ENCODE data around the gene POMT1. TPM values are rescaled to one million over a fixed set of nuclear protein-coding genes. Genes with fewer than 3 reads are reported as not detected.

POMT1 gene
- total and polyA plus RNA-seq, 2 of the 8 experiments (the other 6 are each of a cell fraction or from before 2014, with no cell fraction given): 22.3 to 33.2 TPM

DNA sequence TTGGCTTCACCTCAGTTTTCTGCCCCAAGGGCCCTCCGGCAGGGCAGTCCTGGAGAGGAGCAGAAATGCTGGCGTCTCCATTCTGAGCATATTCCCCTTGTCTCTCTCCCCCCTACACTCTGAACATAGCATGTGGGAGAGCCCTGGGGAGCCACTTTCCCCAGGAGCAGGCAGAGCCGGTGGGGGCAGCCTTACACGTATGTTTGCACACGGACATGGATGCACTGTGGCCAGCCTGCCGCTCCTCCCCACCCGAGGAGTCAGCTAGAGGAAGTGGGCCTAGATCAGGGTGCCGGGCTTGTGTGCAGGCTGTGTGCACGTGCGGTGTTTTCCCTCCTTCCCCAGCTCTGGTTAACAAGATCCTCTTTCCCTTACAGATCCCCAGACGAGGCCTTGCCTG is 25.4 kb upstream of the POMT1 start:
- H3K14ac ChIP-seq (ENCODE audit: insufficient read length): no peak overlapping the region
- no peak overlapping the region for H3K4ac ChIP-seq (replicated peaks; ENCODE audit: insufficient read length, low read depth, low read length)
- no peak overlapping the region for H2AFZ ChIP-seq (ENCODE audit: low read length)
- H2BK12ac ChIP-seq (ENCODE audit: low read depth, low read length): no peak overlapping the region
- DNase-seq (ENCODE audit: low read depth in 1 of 2, low spot score in 2 of 2): no peak
- no peak for FAIRE-seq
- H4K5ac ChIP-seq (ENCODE audit: insufficient read length, low read depth, low read length): no peak overlapping the region
- no peak overlapping the region for H3K18ac ChIP-seq (ENCODE audit: extremely low read depth, low read length)
- TF ChIP-seq GTF2F1 (IDR thresholded peaks at IDR 0.05; ENCODE audit: borderline replicate concordance, low read depth, low read length): no peak
- no peak for TF ChIP-seq TAF7 (optimal IDR thresholded peaks at IDR 0.05; ENCODE audit: borderline replicate concordance, low read depth, low read length)
- no peak for TF ChIP-seq SUZ12 (IDR thresholded peaks at IDR 0.05; ENCODE audit: low read length)
- no peak for TF ChIP-seq BRCA1 (IDR thresholded peaks at IDR 0.05; ENCODE audit: low read depth, low read length)
- TF ChIP-seq SIN3A (conservative IDR thresholded peaks at IDR 0.05 in 1 of 2, IDR thresholded peaks at IDR 0.05 in 1 of 2; ENCODE audit: low read depth in 1 of 2, low read length in 2 of 2): no peak
- WGBS, 2 experiments (ENCODE audit: extremely low coverage in 1 of 2, insufficient coverage in 1 of 2, insufficient read length in 1 of 2, insufficient replicate concordance in 2 of 2, low coverage in 1 of 2, low lambda C conversion rate in 2 of 2, missing lambda C conversion rate in 1 of 2): 93% methylated on average over 10 of the region's 11 CpGs; no CpG with 5 or more reads in 1 of the 2 experiments
- H2AK5ac ChIP-seq (ENCODE audit: low read depth, low read length): no peak overlapping the region
- no peak overlapping the region for H2BK20ac ChIP-seq (ENCODE audit: low read length)
- no peaks in the 10 kb centered on the region for H3K27me3 ChIP-seq (replicated peaks in 1 of 4; ENCODE audit: control insufficient read depth in 3 of 4, extremely low read depth in 1 of 4, insufficient read depth in 3 of 4, low read length in 3 of 4)
- peaks cover 7 to 27% of the 10 kb centered on the region in 2 experiments for H4K20me1 ChIP-seq (replicated peaks in 1 of 2; ENCODE audit: control insufficient read depth in 1 of 2, insufficient read depth in 2 of 2, low read length in 2 of 2)
- H3K23me2 ChIP-seq (ENCODE audit: low read depth, low read length): no peaks in the 10 kb centered on the region
- H3K79me1 ChIP-seq (ENCODE audit: low read depth, low read length): peaks cover 10% of the 10 kb centered on the region; the same call in 1 of the 2 replicates
- H3K23ac ChIP-seq (ENCODE audit: insufficient read length): no peak overlapping the region
- peak overlapping the region; percentile 20; the same call in 1 of the 2 replicates for H4K8ac ChIP-seq (ENCODE audit: extremely low read depth, insufficient read depth, low read length)
- no peak overlapping the region for H2BK120ac ChIP-seq (replicated peaks; ENCODE audit: low read depth, low read length)
- H2BK5ac ChIP-seq (ENCODE audit: low read depth, low read length): no peak overlapping the region
- H3K4me1 ChIP-seq (replicated peaks in 1 of 4; ENCODE audit: control insufficient read depth in 3 of 4, insufficient read depth in 4 of 4, low read length in 3 of 4): no peaks in the 10 kb centered on the region
- no peak overlapping the region for H3K56ac ChIP-seq (replicated peaks; ENCODE audit: insufficient read length, low read depth, low read length)
- peaks cover 65 to 93% (median 85%) of the 10 kb centered on the region in 4 experiments for H3K36me3 ChIP-seq (ENCODE audit: control insufficient read depth in 2 of 4, insufficient read depth in 4 of 4, low read length in 3 of 4)
- no peak overlapping the region for H2BK15ac ChIP-seq (ENCODE audit: low read length)
- no peak overlapping the region for H3K27ac ChIP-seq (ENCODE audit: low read depth, low read length)
- no peak overlapping the region for H3K4me3 ChIP-seq (ENCODE audit: extremely low read depth in 1 of 4, insufficient read depth in 2 of 4, low read depth in 3 of 4, low read length in 4 of 4)
- CTCF ChIA-PET (ENCODE audit: partially characterized antibody): interaction anchor here (0.7 to 5.2 kb wide), 19 partner anchors 8 to 152 kb away, joined by 3 to 31 read pairs (median 7); no protein-coding TSS in a partner anchor
- no peaks in the 10 kb centered on the region for H3K9me3 ChIP-seq (ENCODE audit: insufficient read depth in 2 of 2, low read depth in 1 of 2, low read length in 1 of 2)
- H3K4me2 ChIP-seq (ENCODE audit: insufficient read depth in 1 of 2, low read depth in 2 of 2, low read length in 2 of 2): no peak overlapping the region
- H3K9ac ChIP-seq (replicated peaks in 1 of 4; ENCODE audit: extremely low read depth in 1 of 4, low read depth in 3 of 4, low read length in 3 of 4): no peak overlapping the region
- POLR2A ChIA-PET (ENCODE audit: partially characterized antibody): interaction anchor here (0.8 to 1.3 kb wide), 2 partner anchors 14 to 104 kb away, joined by 3 to 5 read pairs; no protein-coding TSS in a partner anchor
- no peak overlapping the region for H4K91ac ChIP-seq (replicated peaks; ENCODE audit: insufficient read length, low read length)
- peaks cover 0 to 24% of the 10 kb centered on the region in 2 experiments; a peak in 1 of 4 replicates for H3K79me2 ChIP-seq (ENCODE audit: control insufficient read depth in 1 of 2, insufficient read depth in 2 of 2, low read length in 2 of 2)
